HepG2 (cell line): ENCODE results near the gene RAB22A. TPM values are rescaled to one million over a fixed set of nuclear protein-coding genes. Genes with fewer than 3 reads are reported as not detected.

Source experiments
- ATAC-seq: fragments of 200-7000 bp; cut with Tn5 transposase; 3 replicates; pipeline ENCODE4 v1.9.1; 2020; ENCODE audit warnings: mild to moderate bottlenecking, moderate library complexity
- BruUV-seq: library from RNA; stranded (reverse); fragments of 400-500 nt; replicated peaks from 2 replicates; lab custom pipeline; 2021; lab: Mats Ljungman, UMichigan
- CTCF ChIA-PET: fragments of 300-600 bp; formaldehyde crosslinking; extraction: SDS; loops from one replicate; lab custom pipeline; 2021; ENCODE audit warnings: low total read pairs, inconsistent platforms, low intra/inter-chr PET ratio; lab: Yijun Ruan, JAX
- POLR2A ChIA-PET: fragments of 350-600 bp; sonication (Branson Sonifier 250); formaldehyde crosslinking; loops from one replicate; lab custom pipeline; 2020; ENCODE audit warnings: antibody characterized with exemption, inconsistent platforms; lab: Yijun Ruan, JAX
- DNase-seq: peaks from one replicate; pipeline ENCODE4 v3.0.0-alpha.2; 2015; ENCODE audit warnings: low spot score
- FAIRE-seq: peaks from 3 replicates; lab custom pipeline; 2011; peaks lifted over from hg19 to GRCh38; lab: Jason Lieb, UNC
- H2AFZ ChIP-seq: one replicate; pipeline ENCODE4 v1.6.1; 2011; ENCODE audit warnings: low read length, inconsistent platforms
- H3K27ac ChIP-seq: fragments of 300-600 bp; 3 replicates; pipeline ENCODE4 v1.8.0; 2011; ENCODE audit warnings: mixed run types, mild to moderate bottlenecking, mixed read lengths, low read length, inconsistent platforms; ENCODE audit not compliant: insufficient read depth; ENCODE audit errors: extremely low read length
- H3K27me3 ChIP-seq, 2 experiments: fragments of 200-600 bp in 1 of 2; 2 replicates in 1 of 2; 3 replicates in 1 of 2; pipeline versions ENCODE4 v1.6.0 to v1.8.0; 2011; ENCODE audit warnings: low read length in 2 of 2, mild to moderate bottlenecking in 2 of 2, moderate library complexity in 2 of 2, inconsistent platforms in 1 of 2; ENCODE audit not compliant: insufficient read depth in 2 of 2, control insufficient read depth in 1 of 2
- H3K36me3 ChIP-seq, 2 experiments: fragments of 200-600 bp in 1 of 2; replicated peaks in 1 of 2; 2 replicates in 1 of 2; 3 replicates in 1 of 2; pipeline versions ENCODE4 v1.5.1 to v1.8.0; 2011; ENCODE audit warnings: low read length in 2 of 2, inconsistent platforms in 1 of 2; ENCODE audit not compliant: insufficient read depth in 2 of 2, control insufficient read depth in 1 of 2
- H3K4me1 ChIP-seq: 2 replicates; pipeline ENCODE4 v1.5.1; 2012; ENCODE audit warnings: low read length, inconsistent platforms; ENCODE audit not compliant: insufficient read depth
- H3K4me2 ChIP-seq: 2 replicates; pipeline ENCODE4 v1.6.0; 2011; ENCODE audit warnings: low read depth, low read length, inconsistent platforms
- H3K4me3 ChIP-seq, 3 experiments: fragments of 200-600 bp in 1 of 3; sonication (generic), shearing (Covaris generic) in 1 of 3; replicated peaks in 1 of 3; 2 replicates each; pipeline ENCODE4 v1.5.1; 2011 to 2016; ENCODE audit warnings: low read length in 3 of 3, inconsistent platforms in 2 of 3, low read depth in 2 of 3, mild to moderate bottlenecking in 2 of 3, control low read depth in 1 of 3, mixed read lengths in 1 of 3; ENCODE audit not compliant: insufficient read depth in 1 of 3
- H3K79me2 ChIP-seq: one replicate; pipeline ENCODE4 v1.6.1; 2011; ENCODE audit warnings: low read length, inconsistent platforms; ENCODE audit not compliant: insufficient read depth
- H3K9ac ChIP-seq: 2 replicates; pipeline ENCODE4 v1.6.0; 2011; ENCODE audit warnings: mild to moderate bottlenecking, low read depth, low read length, inconsistent platforms; ENCODE audit not compliant: insufficient read depth
- H3K9me3 ChIP-seq: 2 replicates; pipeline ENCODE4 v1.5.1; 2012; ENCODE audit warnings: mild to moderate bottlenecking, low read length
- H4K20me1 ChIP-seq: 2 replicates; pipeline ENCODE4 v1.6.0; 2011; ENCODE audit warnings: inconsistent platforms, mild to moderate bottlenecking, low read length, moderate library complexity; ENCODE audit not compliant: insufficient read depth
- ESRRA ChIP-seq: sonication (generic); formaldehyde crosslinking; IDR thresholded peaks from 2 replicates; pipeline ENCODE4 v1.5.1; 2020; ENCODE audit warnings: mild to moderate bottlenecking, low read depth, missing genetic modification reagents
- WGBS: methylation state at CpG from one replicate; pipeline ENCODE4 v1.1.6; 2017; ENCODE audit warnings: low lambda C conversion rate; 5-methylcytosine and 5-hydroxymethylcytosine counted together
- in situ Hi-C: cut with HindIII; loops from 2 replicates; pipeline ENCODE4 v1.10.0; 2017; ENCODE audit warnings: low pct_unique_long_range_greater_than_20kb; ENCODE audit not compliant: extremely low pct_ligation_motif_present
- intact Hi-C: fragments of 100-400 bp; cut with micrococcal nuclease; formaldehyde crosslinking; loops from one replicate; pipeline ENCODE4 v1.10.0; 2022; ENCODE audit not compliant: unreplicated experiment
- polyA plus RNA-seq, 8 experiments: library from polyadenylated mRNA; depleted of rRNA in 3 of 8; stranded (reverse) in 7 of 8; unstranded in 1 of 8; fragments of >200 nt; fragmentation: Illumina TruSeq in 4 of 8; extraction: Trizol in 4 of 8; gene quantifications; 2 replicates each; pipeline versions ENCODE4 v1.2.1 to v1.2.3, GENCODE V29; 2011 to 2016; ENCODE audit warnings: low read depth in 4 of 8, missing spikeins in 1 of 8, mixed read lengths in 1 of 8; ENCODE audit not compliant: insufficient read depth in 1 of 8
- total RNA-seq, 5 experiments: library from RNA; depleted of rRNA; stranded (reverse); fragments of >200 nt; fragmentation: Illumina TruSeq; extraction: Trizol; gene quantifications; 2 replicates each; pipeline ENCODE4 v1.2.3, GENCODE V29; 2016; ENCODE audit warnings: low read depth in 1 of 5
- TF ChIP-seq, protein P1 (sequence below): sonication (generic); formaldehyde crosslinking; IDR thresholded peaks from 2 replicates; pipeline ENCODE4 v1.8.0; 2022; ENCODE audit warnings: mild to moderate bottlenecking, missing genetic modification reagents, borderline replicate concordance
- TF ChIP-seq, protein P2 (sequence below): sonication (generic); formaldehyde crosslinking; IDR thresholded peaks from 2 replicates; pipeline ENCODE4 v1.4.0; 2020; ENCODE audit warnings: missing genetic modification reagents

RAB22A gene
- total and polyA plus RNA-seq, 2 of the 13 experiments (the other 11 are each of a cell fraction or from before 2014, with no cell fraction given): 10.7 to 11.2 TPM

DNA sequence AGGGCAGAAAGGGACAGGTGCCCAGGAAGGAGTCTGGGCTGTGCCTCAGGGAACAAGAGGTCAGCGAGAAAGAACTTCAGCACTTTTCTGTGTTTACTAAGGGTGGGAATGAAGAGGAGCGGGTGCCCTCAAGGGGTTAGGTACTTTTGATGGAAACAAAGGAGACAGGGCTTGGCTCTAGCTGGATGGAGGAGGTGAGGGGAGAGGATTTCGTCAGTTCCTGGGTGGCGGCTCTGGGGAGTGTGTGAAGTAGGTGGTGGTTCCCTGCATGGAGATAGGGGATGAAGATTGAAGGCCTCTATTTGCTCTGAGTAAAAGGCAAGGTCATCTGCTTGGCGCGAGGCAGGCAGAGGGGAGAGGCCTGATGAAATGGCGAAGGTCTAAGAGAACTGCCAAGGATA, 41.1 kb upstream of the RAB22A start:
- in situ Hi-C loops (no loop called here), intact Hi-C loops (no loop called here)
- H3K4me2 ChIP-seq: no peak overlapping the region
- CTCF ChIA-PET: no interaction called here
- no peaks in the 10 kb centered on the region for H3K27me3 ChIP-seq
- H4K20me1 ChIP-seq: no peaks in the 10 kb centered on the region
- H3K9ac ChIP-seq: no peak overlapping the region
- FAIRE-seq (no peak), ATAC-seq (peak; percentile 72), DNase-seq (peak; percentile 22)
- WGBS: 67% methylated on average over 7 of the region's 7 CpGs
- no peak overlapping the region for H3K4me3 ChIP-seq
- no peaks in the 10 kb centered on the region for H3K36me3 ChIP-seq
- no peak for TF ChIP-seq ESRRA (CRISPR knock-in tag)
- TF ChIP-seq, protein P1, sequence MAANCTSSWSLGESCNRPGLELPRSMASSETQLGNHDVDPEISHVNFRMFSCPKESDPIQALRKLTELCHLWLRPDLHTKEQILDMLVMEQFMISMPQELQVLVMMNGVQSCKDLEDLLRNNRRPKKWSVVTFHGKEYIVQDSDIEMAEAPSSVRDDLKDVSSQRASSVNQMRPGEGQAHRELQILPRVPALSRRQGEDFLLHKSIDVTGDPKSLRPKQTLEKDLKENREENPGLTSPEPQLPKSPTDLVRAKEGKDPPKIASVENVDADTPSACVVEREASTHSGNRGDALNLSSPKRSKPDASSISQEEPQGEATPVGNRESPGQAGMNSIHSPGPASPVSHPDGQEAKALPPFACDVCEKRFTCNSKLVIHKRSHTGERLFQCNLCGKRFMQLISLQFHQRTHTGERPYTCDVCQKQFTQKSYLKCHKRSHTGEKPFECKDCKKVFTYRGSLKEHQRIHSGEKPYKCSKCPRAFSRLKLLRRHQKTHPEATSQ (CRISPR knock-in tag): 0 out of 2 replicates have a peak, but pooled peaks have one; percentile 17
- TF ChIP-seq, protein P2, sequence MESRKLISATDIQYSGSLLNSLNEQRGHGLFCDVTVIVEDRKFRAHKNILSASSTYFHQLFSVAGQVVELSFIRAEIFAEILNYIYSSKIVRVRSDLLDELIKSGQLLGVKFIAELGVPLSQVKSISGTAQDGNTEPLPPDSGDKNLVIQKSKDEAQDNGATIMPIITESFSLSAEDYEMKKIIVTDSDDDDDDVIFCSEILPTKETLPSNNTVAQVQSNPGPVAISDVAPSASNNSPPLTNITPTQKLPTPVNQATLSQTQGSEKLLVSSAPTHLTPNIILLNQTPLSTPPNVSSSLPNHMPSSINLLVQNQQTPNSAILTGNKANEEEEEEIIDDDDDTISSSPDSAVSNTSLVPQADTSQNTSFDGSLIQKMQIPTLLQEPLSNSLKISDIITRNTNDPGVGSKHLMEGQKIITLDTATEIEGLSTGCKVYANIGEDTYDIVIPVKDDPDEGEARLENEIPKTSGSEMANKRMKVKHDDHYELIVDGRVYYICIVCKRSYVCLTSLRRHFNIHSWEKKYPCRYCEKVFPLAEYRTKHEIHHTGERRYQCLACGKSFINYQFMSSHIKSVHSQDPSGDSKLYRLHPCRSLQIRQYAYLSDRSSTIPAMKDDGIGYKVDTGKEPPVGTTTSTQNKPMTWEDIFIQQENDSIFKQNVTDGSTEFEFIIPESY: peak; percentile 93
- BruUV-seq: no TSS peak
- no peaks in the 10 kb centered on the region for H3K9me3 ChIP-seq
- POLR2A ChIA-PET: no interaction called here
- H3K27ac ChIP-seq: no peak overlapping the region
- H2AFZ ChIP-seq: no peak overlapping the region
- H3K79me2 ChIP-seq: no peaks in the 10 kb centered on the region
- peaks cover 9% of the 10 kb centered on the region for H3K4me1 ChIP-seq
